Glutamatergic neuron (in vitro differentiated cells): ENCODE results near the gene SCYGR2. TPM values are rescaled to one million over a fixed set of nuclear protein-coding genes. Genes with fewer than 3 reads are reported as not detected.

ENCODE experiments used
- DNase-seq: peaks from one replicate; pipeline ENCODE4 v3.0.0; 2022
- H3K27ac Mint-ChIP-seq: one replicate; pipeline ENCODE4 v1.8.0; 2020; ENCODE audit warnings: mild to moderate bottlenecking, mixed read lengths, inconsistent platforms; ENCODE audit not compliant: unreplicated experiment
- H3K27me3 Mint-ChIP-seq: one replicate; pipeline ENCODE4 v1.8.0; 2020; ENCODE audit warnings: mild to moderate bottlenecking, moderate library complexity, mixed read lengths, inconsistent platforms; ENCODE audit not compliant: unreplicated experiment
- H3K36me3 Mint-ChIP-seq: one replicate; pipeline ENCODE4 v1.8.0; 2020; ENCODE audit warnings: mild to moderate bottlenecking, mixed read lengths, inconsistent platforms; ENCODE audit not compliant: unreplicated experiment
- H3K4me1 Mint-ChIP-seq: one replicate; pipeline ENCODE4 v1.8.0; 2020; ENCODE audit warnings: mild to moderate bottlenecking, low read depth, mixed read lengths, inconsistent platforms; ENCODE audit not compliant: unreplicated experiment
- H3K4me3 Mint-ChIP-seq: one replicate; pipeline ENCODE4 v1.8.0; 2020; ENCODE audit warnings: mild to moderate bottlenecking, mixed read lengths, inconsistent platforms; ENCODE audit not compliant: unreplicated experiment
- H3K9me3 Mint-ChIP-seq: one replicate; pipeline ENCODE4 v1.8.0; 2020; ENCODE audit warnings: mild to moderate bottlenecking, moderate library complexity, mixed read lengths, inconsistent platforms; ENCODE audit not compliant: unreplicated experiment
- CTCF ChIP-seq: fragments of 200-600 bp; sonication (generic); IDR thresholded peaks from one replicate; pipeline ENCODE4 v1.5.0; 2021; ENCODE audit not compliant: partially characterized antibody, unreplicated experiment
- total RNA-seq: library from RNA; stranded (reverse); fragmentation: NEBNext Ultra II Directional; extraction: Animal tissue kit (Norgen Biotek cat#: 25700); gene quantifications from one replicate; pipeline ENCODE4 v1.2.1, GENCODE V29; 2021; ENCODE audit not compliant: unreplicated experiment

Gene SCYGR2
- total RNA-seq, 1 donor from 2014 or later: not detected

- H3K27ac Mint-ChIP-seq: no peak overlapping the region
- H3K4me3 Mint-ChIP-seq: no peak overlapping the region
- no peaks in the 10 kb centered on the region for H3K36me3 Mint-ChIP-seq
- DNase-seq: no peak
- H3K27me3 Mint-ChIP-seq: no peaks in the 10 kb centered on the region
- no peak for TF ChIP-seq CTCF
- peaks cover 2% of the 10 kb centered on the region for H3K4me1 Mint-ChIP-seq
- H3K9me3 Mint-ChIP-seq: no peaks in the 10 kb centered on the region
Measured at GRCh38 chr2:227608561-227609338, 10.1 kb downstream of the SCYGR2 start.

- DNase-seq: no peak
- H3K27me3 Mint-ChIP-seq: no peaks in the 10 kb centered on the region
- H3K27ac Mint-ChIP-seq: no peak overlapping the region
- H3K9me3 Mint-ChIP-seq: no peaks in the 10 kb centered on the region
- no peak overlapping the region for H3K4me3 Mint-ChIP-seq
- H3K4me1 Mint-ChIP-seq: peaks cover 2% of the 10 kb centered on the region
- TF ChIP-seq CTCF: no peak
- no peaks in the 10 kb centered on the region for H3K36me3 Mint-ChIP-seq
Measured at GRCh38 chr2:227610123-227610522, 11.4 kb downstream of the SCYGR2 start.

GRCh38 chr2:227612546-227613271 lies 14.0 kb downstream of the SCYGR2 start:
- Mint-ChIP-seq H3K4me3 (no peak overlapping the region), H3K27ac (no peak overlapping the region), H3K27me3 (peaks cover 6% of the 10 kb centered on the region), H3K4me1 (peaks cover 11% of the 10 kb centered on the region), H3K36me3 (no peaks in the 10 kb centered on the region), H3K9me3 (peaks cover 2% of the 10 kb centered on the region)
- no peak for DNase-seq
- no peak for TF ChIP-seq CTCF

GRCh38 chr2:227613272-227613660 lies 14.6 kb downstream of the SCYGR2 start:
- no peak for TF ChIP-seq CTCF
- no peak for DNase-seq

GRCh38 chr2:227614246-227614645 lies 15.6 kb downstream of the SCYGR2 start:
- H3K27me3 Mint-ChIP-seq: peaks cover 6% of the 10 kb centered on the region

More at GRCh38 chr2:227613272-227613660, 14.6 kb downstream of the SCYGR2 start:
- no peak overlapping the region for H3K4me3 Mint-ChIP-seq
- peaks cover 13% of the 10 kb centered on the region for H3K4me1 Mint-ChIP-seq
- H3K27ac Mint-ChIP-seq: no peak overlapping the region
- H3K36me3 Mint-ChIP-seq: no peaks in the 10 kb centered on the region
- H3K9me3 Mint-ChIP-seq: peaks cover 2% of the 10 kb centered on the region
- peaks cover 6% of the 10 kb centered on the region for H3K27me3 Mint-ChIP-seq

More at GRCh38 chr2:227614246-227614645, 15.6 kb downstream of the SCYGR2 start:
- Mint-ChIP-seq H3K4me3 (no peak overlapping the region), H3K4me1 (peaks cover 13% of the 10 kb centered on the region), H3K36me3 (no peaks in the 10 kb centered on the region), H3K27ac (no peak overlapping the region), H3K9me3 (peaks cover 2% of the 10 kb centered on the region)
- DNase-seq: no peak
- no peak for TF ChIP-seq CTCF
